DMS53 treated with DMSO at 0.1 percent for 48 hours (cell line): ENCODE results near the gene PRCC.

ENCODE experiments used
- DNase-seq: peaks from one replicate; lab custom pipeline; 2025; ENCODE audit not compliant: unreplicated experiment; lab: John Stamatoyannopoulos, UW

The PRCC gene

DNA sequence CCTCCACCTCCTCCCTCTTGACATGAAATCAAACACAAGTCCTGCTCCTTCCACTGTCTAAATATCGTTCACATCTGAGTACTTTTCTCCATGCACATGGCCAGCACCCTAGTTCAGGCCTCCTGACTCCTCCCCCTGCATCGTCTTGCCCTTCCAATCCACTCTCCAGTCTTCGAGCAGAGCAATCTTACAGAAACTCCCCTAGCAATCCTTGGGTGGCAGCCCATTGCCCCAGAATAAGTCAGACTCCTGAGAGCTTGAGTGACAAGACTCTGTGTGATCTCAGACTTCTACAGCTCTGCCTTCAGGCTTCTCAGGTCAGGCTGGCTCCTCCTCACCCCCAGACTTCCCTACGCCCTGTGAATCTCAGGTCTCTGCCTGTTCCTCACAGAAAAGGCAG lies 43.8 kb downstream of the PRCC start:
- DNase-seq, result no peak

GRCh38 chr1:156812293-156812990 lies 45.1 kb downstream of the PRCC start:
- no peak for DNase-seq

- DNase-seq, result no peak
Measured at GRCh38 chr1:156813298-156813697, 46.0 kb downstream of the PRCC start.

DNA sequence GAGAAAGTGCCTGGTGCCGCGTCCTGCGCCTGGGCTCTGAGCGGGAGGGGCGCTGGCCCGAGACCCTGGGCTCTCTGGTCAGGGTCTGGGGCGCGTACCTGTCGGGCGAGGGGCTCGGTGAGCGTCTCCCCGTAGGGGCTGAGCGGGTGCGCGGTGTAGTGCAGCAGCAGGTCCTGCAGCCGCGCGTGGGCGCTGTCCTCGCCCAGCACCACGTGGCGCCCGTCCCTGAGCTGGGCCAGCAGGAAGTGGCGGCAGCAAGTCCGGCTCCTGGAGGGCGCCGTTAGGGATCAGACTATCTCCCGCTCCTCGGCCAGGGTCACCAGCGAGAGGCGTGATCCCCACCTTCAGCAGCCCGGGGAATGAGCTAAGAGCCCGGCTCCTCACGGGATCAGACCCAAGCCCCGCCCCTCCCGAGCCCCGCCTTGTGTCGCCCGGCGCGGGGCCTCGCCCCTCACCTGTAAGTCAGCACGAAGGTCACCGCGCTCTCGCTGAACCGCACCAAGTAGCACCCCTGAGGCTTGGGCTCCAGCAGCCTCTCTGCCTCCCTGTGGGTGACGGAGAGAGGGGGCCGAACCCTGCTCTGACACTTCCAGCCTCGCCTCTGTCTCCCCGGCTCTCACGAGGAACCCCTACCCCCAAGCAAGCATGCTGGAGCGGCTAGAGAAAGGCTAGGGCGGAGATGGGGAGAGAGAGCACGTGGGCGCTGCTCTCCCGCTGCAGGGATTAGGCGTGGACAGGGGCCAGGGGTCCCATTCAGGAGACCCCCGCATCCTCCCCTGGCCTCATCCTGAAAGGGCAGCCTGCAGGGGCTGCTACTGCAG lies 46.6 kb downstream of the PRCC start:
- peak; percentile 52 for DNase-seq

DNA sequence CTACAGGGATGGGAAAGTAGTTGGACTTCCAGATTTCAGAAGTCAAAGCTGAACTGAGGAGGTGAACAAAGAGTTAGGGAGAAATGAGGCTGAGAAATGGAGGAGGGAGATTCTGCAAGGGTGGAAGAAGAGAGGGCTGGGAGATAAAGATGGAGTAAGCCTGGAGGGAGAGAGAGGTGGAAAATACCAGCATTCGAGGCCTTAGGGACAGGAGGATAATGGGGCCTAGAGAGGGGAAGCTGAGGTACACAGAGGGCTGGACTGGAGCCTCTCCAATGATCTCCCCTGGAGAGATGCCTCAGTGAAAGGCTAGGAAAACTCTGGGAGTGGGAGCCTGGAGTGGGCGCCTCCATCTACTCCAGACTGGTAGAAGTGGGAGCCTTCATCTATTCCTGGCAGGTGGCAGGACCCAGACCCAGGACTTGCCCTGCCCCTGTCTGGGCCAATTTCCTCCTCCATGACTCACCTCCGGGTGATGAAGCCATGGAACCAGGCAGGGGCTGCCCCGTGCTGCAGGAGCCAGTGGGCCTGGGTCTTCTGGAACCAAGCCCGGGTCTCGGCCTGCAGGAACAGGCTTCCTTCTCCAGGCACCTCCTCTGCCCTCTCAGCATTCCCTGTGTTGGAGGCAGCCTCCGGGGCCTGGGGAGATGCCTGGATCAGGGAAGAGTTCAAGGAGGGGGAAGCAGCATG lies 47.4 kb downstream of the PRCC start:
- no peak for DNase-seq

GRCh38 chr1:156815307-156815826 lies 48.0 kb downstream of the PRCC start:
- no peak for DNase-seq

DNA sequence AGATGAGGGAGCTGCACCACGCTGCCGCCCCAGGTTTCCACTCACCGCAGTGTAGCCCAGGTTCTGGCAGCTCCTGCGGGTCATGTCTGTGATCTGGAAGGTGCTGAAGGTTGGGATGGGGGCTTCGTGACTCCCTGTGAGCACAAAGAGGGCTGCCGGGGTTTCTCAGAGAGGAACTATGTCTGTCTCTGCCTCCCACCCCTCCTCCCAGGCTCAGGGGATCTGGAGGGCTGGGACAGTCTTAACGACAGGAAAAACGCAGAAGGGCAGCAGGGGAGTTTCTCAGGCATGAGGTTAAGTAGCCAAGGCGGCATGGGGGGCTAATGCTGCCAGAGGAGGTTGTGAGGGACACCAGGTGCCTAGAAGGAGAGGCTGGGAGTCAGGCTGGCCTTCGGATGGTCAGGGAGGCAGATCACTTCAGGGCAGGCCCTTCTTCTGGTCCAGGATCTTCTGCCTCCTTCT lies 48.7 kb downstream of the PRCC start:
- DNase-seq, result no peak

- DNase-seq, result no peak
Measured at GRCh38 chr1:156816561-156817328, 49.4 kb downstream of the PRCC start, which contains the start of gene SH2D2A. Gene SH2D2A (minus strand): TSS chr1:156816848. CDS start chr1:156816708, 140 bp downstream.

DNA sequence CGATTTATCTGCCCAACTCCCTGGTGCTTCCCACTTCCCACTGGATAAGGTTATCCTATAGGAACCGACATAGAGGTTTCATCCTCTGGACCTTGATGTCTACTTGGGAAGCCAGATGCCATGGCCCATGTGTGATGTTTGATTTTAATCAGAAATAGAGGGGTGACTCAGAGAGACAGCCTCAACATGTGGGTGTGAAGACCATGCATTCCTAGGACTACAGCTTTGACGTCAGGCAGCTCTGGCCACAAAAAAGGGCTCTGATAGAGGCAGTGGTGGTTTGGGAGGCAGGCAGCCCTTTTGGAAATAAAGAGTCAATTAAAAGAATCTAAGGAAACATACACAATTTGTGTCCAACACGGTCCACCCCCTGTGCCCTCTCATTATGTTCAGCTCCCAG lies 54.5 kb downstream of the PRCC start:
- DNase-seq, result no peak

DNA sequence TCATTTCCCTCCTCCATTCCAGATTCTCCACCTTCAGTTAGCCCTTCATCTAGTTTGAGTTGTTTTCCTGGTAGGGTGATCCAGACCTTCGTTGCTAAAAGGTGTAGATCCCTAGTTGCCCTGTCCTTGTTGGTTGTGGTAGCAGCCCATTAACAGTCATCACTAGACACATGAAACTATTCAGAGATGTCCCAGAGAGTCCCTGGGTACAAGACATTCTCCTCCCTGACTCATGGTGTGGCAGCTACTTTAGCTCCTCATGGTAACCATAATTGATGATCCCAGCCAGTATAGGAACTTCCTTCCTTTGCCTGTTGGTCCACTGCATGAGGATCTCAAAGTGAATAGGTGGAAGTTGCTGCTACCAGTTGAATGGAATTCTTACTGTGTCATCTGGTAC lies 55.3 kb downstream of the PRCC start:
- no peak for DNase-seq

DNA sequence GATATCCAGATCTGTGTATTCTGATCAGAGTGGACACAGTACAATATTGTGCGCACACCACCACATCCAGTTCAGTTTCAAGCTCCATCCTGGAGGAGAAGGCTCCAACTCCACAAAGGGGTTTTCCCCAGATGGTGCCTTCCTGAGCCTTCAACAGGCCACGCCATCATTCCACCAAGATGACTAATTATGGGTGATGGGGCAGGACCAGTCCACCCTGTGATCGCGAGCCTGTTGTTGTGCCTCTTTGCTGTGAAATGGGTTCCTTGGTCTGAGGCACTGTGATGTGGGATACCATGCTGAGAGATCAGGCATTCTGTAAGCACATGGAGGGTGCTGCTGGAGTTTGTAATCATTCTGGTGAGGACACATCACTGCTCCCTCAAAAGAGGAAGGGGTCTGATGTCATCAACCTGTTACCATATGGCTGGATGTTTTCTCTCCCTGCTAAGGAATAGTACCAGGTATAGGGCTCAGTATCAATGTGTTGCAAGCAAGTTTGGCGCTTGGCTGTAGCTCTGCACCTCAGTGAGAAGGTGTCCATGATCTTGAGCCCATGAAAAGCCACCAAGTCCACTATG lies 56.0 kb downstream of the PRCC start:
- DNase-seq, result no peak

DNA sequence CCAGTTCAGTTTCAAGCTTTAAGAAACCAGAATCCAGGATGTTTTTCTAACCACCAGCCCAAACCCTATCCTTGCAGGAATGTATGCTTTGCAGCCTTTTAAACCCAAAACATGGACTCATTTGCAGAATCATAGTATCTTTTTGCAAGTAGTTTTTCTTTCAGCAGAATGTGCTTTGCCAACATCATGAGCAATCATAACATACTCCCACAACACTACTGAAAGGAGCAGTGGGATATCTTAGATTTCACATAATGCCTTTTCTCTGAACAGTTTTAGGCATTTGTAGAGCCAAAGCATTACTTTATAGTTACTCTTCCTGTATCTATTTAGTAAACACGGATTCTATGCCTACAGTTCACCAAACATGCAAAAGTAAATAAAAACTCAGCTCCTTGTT lies 59.3 kb downstream of the PRCC start:
- DNase-seq, result no peak

- DNase-seq, result no peak
Measured at GRCh38 chr1:156828400-156829124, 61.2 kb downstream of the PRCC start.

DNA sequence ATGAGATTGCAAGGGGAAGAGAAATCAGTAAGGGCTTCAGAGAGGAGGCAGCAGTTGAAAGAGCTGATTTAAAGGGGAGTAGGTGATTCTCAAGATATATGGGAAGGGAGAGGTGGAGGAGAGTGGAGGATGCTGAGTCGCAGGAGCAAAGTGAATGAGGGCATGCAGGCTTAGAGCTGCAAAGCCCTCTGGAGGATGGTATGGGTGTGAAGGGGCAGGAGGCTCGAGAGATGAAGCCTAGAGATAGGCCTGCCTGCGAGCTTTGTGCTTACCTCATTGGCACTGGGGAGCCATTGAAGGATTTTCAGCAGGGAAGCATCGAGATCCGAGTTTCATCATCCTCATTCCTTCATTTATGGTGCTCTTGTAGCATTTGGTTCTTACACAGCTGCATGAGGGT lies 65.1 kb downstream of the PRCC start:
- no peak for DNase-seq

- no peak for DNase-seq
Measured at GRCh38 chr1:156833603-156834002, 66.3 kb downstream of the PRCC start.

DNA sequence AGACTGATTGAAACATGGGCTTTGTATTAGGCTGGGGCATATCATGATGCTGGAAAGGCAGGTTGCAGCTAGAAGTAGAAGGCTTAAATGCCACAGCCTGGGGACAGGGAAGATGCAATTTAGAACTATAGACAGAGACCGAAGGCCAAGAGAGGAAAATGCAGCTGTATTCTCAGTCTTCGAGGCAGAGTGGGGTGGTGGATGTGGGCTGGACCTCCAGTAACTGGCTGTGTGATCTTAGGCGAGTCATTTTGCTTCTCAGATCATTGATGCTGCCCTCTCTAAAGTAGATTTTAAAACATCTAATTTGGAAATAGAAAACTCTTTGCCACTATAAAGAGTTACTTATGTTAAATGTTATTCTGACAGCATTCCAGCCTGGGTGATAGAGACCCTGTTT lies 67.0 kb downstream of the PRCC start:
- no peak for DNase-seq

GRCh38 chr1:156836041-156836654 lies 68.8 kb downstream of the PRCC start:
- DNase-seq, result no peak

GRCh38 chr1:156836892-156837291 lies 69.6 kb downstream of the PRCC start:
- DNase-seq, result no peak

GRCh38 chr1:156838972-156839371 lies 71.6 kb downstream of the PRCC start:
- no peak for DNase-seq
